Measurements from ENCODE around the gene PTTG1IP2. TPM values are rescaled to one million over a fixed set of nuclear protein-coding genes. Genes with fewer than 3 reads are reported as not detected.

Gene PTTG1IP2
- total and polyA plus RNA-seq, 9 of the 15 experiments (the other 6 are each of a cell fraction or from before 2014, with no cell fraction given): not detected

DNA sequence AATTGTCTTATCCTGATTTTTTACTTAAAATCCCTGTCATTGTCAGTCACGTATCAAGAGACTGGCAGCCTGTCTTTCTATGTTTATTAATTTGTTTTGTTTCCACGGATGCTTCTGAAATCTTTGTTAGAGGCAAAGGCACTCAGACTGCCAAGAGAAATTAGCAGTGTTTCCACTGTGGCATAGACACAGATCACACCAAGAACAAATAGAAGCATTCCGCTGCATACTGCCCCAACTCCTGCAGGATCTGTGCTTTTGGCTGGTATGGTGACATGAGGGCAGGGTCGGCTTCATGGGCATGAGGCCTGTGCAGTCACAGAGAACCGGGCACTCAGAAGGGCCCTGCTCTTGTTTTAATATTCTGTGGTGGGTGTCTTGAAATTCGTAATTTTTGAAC is 47.8 kb upstream of the PTTG1IP2 start:
- H3K36me3 ChIP-seq (ENCODE audit: control insufficient read depth, insufficient read depth, low read length): no peaks in the 10 kb centered on the region
- DNase-seq (ENCODE audit: extremely low read depth in 1 of 4, low spot score in 3 of 4): no peak
- FAIRE-seq: no peak
- H3K9me1 ChIP-seq (ENCODE audit: control insufficient read depth, insufficient read depth, low read length): no peaks in the 10 kb centered on the region
- H3K4me2 ChIP-seq (ENCODE audit: insufficient read depth, low read length): no peak overlapping the region
- no peaks in the 10 kb centered on the region for H4K20me1 ChIP-seq (replicated peaks; ENCODE audit: control insufficient read depth, insufficient read depth, low read length)
- H3K4me3 ChIP-seq: no peak overlapping the region
- intact Hi-C loops (cut with micrococcal nuclease) (no loop called here), in situ Hi-C loops (cut with MboI) (no loop called here)
- ChIA-PET POLR2A (interaction anchor here (0.6 kb wide), 1 partner anchor 114 kb away, joined by 3 read pairs; no protein-coding TSS in a partner anchor), CTCF (ENCODE audit: low intra/inter-chr PET ratio) (no interaction called here)
- no peaks in the 10 kb centered on the region for H3K9me3 ChIP-seq (replicated peaks; ENCODE audit: control insufficient read depth, insufficient read depth, low read depth, low read length)
- ATAC-seq: no peak
- H3K9ac ChIP-seq (ENCODE audit: insufficient read depth in 1 of 2, low read depth in 2 of 2, low read length in 2 of 2): no peak overlapping the region
- H3K27ac ChIP-seq (ENCODE audit: extremely low read depth, low read depth, low read length): no peak overlapping the region
- no TSS peak for BruUV-seq (replicated peaks)
- no peak overlapping the region for H2AFZ ChIP-seq (ENCODE audit: low read depth, low read length)
- no peaks in the 10 kb centered on the region for H3K79me2 ChIP-seq (ENCODE audit: control insufficient read depth, insufficient read depth, low read length)
- WGBS (ENCODE audit: insufficient coverage, low coverage, missing lambda C conversion rate): 2% methylated on average over 6 of the region's 6 CpGs
- TF ChIP-seq ID3 (CRISPR knock-in tag; IDR thresholded peaks at IDR 0.05): no peak
- TF ChIP-seq ID3 (tag; IDR thresholded peaks at IDR 0.05): no peak
- no peak for TF ChIP-seq FOXK2 (conservative IDR thresholded peaks at IDR 0.05 in 1 of 2, IDR thresholded peaks at IDR 0.05 in 1 of 2; ENCODE audit: low read depth in 2 of 2)
- TF ChIP-seq RNF2 (IDR thresholded peaks at IDR 0.05): no peak
- TF ChIP-seq GTF2E2 (tag; IDR thresholded peaks at IDR 0.05): no peak
- no peak for TF ChIP-seq ARNT (IDR thresholded peaks at IDR 0.05)
- no peak for TF ChIP-seq RBM15 (IDR thresholded peaks at IDR 0.05; ENCODE audit: insufficient read depth, low read length)
- TF ChIP-seq ESRRB (CRISPR knock-in tag; IDR thresholded peaks at IDR 0.05; ENCODE audit: borderline replicate concordance): no peak
- TF ChIP-seq, protein P1, sequence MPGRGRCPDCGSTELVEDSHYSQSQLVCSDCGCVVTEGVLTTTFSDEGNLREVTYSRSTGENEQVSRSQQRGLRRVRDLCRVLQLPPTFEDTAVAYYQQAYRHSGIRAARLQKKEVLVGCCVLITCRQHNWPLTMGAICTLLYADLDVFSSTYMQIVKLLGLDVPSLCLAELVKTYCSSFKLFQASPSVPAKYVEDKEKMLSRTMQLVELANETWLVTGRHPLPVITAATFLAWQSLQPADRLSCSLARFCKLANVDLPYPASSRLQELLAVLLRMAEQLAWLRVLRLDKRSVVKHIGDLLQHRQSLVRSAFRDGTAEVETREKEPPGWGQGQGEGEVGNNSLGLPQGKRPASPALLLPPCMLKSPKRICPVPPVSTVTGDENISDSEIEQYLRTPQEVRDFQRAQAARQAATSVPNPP (IDR thresholded peaks at IDR 0.05; ENCODE audit: borderline replicate concordance, insufficient read depth, insufficient read length): no peak
- no peak for TF ChIP-seq ZNF354B (CRISPR knock-in tag; IDR thresholded peaks at IDR 0.05)
- TF ChIP-seq KDM4B (IDR thresholded peaks at IDR 0.05; ENCODE audit: borderline replicate concordance in 2 of 2, low read depth in 1 of 2): no peak
- no peak for TF ChIP-seq SMARCA5 (IDR thresholded peaks at IDR 0.05)
- H3K27me3 ChIP-seq (ENCODE audit: control insufficient read depth in 2 of 2, insufficient read depth in 2 of 2, low read length in 2 of 2): no peaks in the 10 kb centered on the region; a peak in 1 of 5 replicates
- H3K4me1 ChIP-seq (replicated peaks in 1 of 2; ENCODE audit: control insufficient read depth in 2 of 2, insufficient read depth in 2 of 2, low read length in 2 of 2): no peaks in the 10 kb centered on the region
